ENCODE data around the gene LUC7L3. TPM values are rescaled to one million over a fixed set of nuclear protein-coding genes. Genes with fewer than 3 reads are reported as not detected.

LUC7L3 gene
- polyA plus RNA-seq, 3 donors, result 14.6 to 49.8 (median 17.1) TPM

DNA sequence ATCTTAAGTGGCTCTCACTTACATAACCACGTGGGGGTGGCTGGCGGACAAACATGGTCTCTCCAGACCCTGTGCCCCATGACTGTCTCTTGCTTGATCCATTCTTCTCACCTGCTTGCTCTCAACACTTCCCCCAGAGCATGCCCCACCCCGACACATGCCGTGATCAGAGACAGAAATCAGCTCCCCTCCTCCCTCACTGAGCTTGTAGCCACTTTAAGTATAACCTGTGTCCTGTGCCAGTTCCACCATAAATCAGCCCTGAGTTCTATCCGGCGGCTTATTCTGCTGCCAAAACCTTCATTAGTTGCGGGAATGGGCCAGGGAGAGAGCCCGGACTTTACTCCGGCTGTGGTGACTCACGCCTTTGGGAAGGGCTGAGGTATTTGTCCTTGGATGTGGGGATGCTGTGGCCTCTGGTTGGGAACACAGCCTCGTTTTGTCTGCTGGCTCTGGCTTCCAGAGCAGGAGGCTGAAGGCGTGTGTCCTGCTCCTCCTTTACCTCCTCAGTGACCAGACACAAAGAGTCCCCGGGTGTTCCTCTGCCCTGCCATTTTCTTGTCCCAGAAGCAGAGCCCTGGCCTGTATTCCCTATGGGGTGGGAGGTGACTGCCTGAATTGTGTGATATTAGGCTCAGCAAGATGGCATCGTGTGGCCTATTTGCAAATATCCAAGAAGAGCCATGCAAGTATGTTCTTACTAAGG lies 32.8 kb upstream of the LUC7L3 start:
- Histone ChIP-seq H4K20me1 (ENCODE audit: insufficient read depth, low read length) (no peaks in the 10 kb centered on the region), H3K27me3 (ENCODE audit: control insufficient read depth in 2 of 2, insufficient read depth in 2 of 2, low read length in 2 of 2) (no peaks in the 10 kb centered on the region), H3K4me3 (replicated peaks in 1 of 3; ENCODE audit: low read depth in 2 of 3, low read length in 3 of 3) (no peak overlapping the region), H3K9ac (ENCODE audit: insufficient read depth, low read length, poor library complexity, severe bottlenecking) (no peak overlapping the region), H3K9me3 (replicated peaks in 1 of 2; ENCODE audit: control insufficient read depth in 1 of 2, insufficient read depth in 1 of 2, low read length in 2 of 2) (no peaks in the 10 kb centered on the region), H3K79me2 (ENCODE audit: insufficient read depth, low read length) (no peaks in the 10 kb centered on the region), H3K36me3 (replicated peaks in 1 of 2; ENCODE audit: control insufficient read depth in 1 of 2, insufficient read depth in 2 of 2, low read length in 2 of 2) (peaks cover 0 to 4% of the 10 kb centered on the region in 2 donors), H3K4me2 (replicated peaks; ENCODE audit: extremely low read depth, low read length, poor library complexity, severe bottlenecking) (no peak overlapping the region), H3K27ac (ENCODE audit: low read depth in 1 of 2, low read length in 2 of 2) (no peak overlapping the region), H3K4me1 (ENCODE audit: control insufficient read depth in 1 of 2, insufficient read depth in 2 of 2, low read length in 2 of 2) (no peaks in the 10 kb centered on the region), H2AFZ (ENCODE audit: insufficient read depth, low read depth, low read length, poor library complexity, severe bottlenecking) (no peak overlapping the region)
- Mint-ChIP-seq H3K36me3 (no peaks in the 10 kb centered on the region), H3K27ac (no peak overlapping the region), H3K4me3 (no peak overlapping the region), H3K9me3 (no peaks in the 10 kb centered on the region), H3K27me3 (ENCODE audit: low read depth in 3 of 3) (peaks cover 5 to 12% (median 6%) of the 10 kb centered on the region in 3 donors), H3K4me1 (peaks cover under 1% of the 10 kb centered on the region)
- intact Hi-C loops (cut with micrococcal nuclease), result no loop called here
- WGBS (ENCODE audit: insufficient coverage), result 97% methylated on average over 6 of the region's 14 CpGs
- TF ChIP-seq, protein P1, sequence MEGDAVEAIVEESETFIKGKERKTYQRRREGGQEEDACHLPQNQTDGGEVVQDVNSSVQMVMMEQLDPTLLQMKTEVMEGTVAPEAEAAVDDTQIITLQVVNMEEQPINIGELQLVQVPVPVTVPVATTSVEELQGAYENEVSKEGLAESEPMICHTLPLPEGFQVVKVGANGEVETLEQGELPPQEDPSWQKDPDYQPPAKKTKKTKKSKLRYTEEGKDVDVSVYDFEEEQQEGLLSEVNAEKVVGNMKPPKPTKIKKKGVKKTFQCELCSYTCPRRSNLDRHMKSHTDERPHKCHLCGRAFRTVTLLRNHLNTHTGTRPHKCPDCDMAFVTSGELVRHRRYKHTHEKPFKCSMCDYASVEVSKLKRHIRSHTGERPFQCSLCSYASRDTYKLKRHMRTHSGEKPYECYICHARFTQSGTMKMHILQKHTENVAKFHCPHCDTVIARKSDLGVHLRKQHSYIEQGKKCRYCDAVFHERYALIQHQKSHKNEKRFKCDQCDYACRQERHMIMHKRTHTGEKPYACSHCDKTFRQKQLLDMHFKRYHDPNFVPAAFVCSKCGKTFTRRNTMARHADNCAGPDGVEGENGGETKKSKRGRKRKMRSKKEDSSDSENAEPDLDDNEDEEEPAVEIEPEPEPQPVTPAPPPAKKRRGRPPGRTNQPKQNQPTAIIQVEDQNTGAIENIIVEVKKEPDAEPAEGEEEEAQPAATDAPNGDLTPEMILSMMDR (IDR thresholded peaks at IDR 0.05), result no peak
- DNase-seq, result no peak

DNA sequence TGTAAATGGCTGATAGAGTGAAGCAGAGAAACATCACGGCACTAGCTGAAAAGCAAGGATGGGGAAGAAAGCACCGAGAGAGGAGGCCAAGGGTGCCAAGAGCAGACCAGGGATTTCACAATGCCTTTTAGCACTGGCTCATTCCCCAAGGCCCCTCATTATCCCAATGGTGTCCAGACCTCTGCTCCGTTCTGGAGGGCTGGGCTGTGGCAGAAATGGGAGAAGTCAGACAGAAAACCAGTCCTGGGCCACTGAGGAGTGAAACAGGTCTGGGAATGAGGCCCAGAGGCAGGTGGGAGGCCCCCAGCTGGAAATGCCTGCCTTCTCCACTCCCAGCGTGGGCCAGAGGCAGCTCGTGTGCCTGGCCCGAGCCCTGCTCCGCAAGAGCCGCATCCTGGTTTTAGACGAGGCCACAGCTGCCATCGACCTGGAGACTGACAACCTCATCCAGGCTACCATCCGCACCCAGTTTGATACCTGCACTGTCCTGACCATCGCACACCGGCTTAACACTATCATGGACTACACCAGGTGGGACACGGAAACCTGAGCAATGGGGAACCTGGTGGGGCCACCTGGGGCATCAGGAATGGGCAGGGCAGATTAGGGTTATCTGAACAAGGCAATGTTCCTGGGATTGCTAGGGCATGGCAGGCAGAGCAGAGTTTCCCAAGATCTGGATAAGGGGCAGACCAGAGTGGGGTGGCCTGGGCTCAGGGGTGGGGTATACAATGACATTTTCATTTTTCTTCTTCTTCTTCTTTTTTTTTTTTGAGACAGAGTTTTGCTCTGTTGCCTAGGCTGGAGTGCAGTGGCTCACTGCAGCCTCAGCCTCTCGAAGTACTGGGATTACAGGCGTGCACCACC lies 32.0 kb upstream of the LUC7L3 start:
- no peak overlapping the region for H2AFZ ChIP-seq (ENCODE audit: insufficient read depth, low read depth, low read length, poor library complexity, severe bottlenecking)
- H4K20me1 ChIP-seq (ENCODE audit: insufficient read depth, low read length), result no peaks in the 10 kb centered on the region
- TF ChIP-seq, protein P1 (IDR thresholded peaks at IDR 0.05), result no peak
- H3K27me3 ChIP-seq (ENCODE audit: control insufficient read depth in 2 of 2, insufficient read depth in 2 of 2, low read length in 2 of 2), result no peaks in the 10 kb centered on the region
- Mint-ChIP-seq H3K27me3 (ENCODE audit: low read depth in 3 of 3) (peaks cover 2 to 11% (median 5%) of the 10 kb centered on the region in 3 donors), H3K27ac (no peak overlapping the region), H3K4me1 (no peaks in the 10 kb centered on the region), H3K9me3 (no peaks in the 10 kb centered on the region), H3K4me3 (no peak overlapping the region), H3K36me3 (peaks cover 3 to 6% of the 10 kb centered on the region in 2 donors)
- no peaks in the 10 kb centered on the region for H3K79me2 ChIP-seq (ENCODE audit: insufficient read depth, low read length)
- no peak overlapping the region for H3K4me3 ChIP-seq (replicated peaks in 1 of 3; ENCODE audit: low read depth in 2 of 3, low read length in 3 of 3)
- H3K36me3 ChIP-seq (replicated peaks in 1 of 2; ENCODE audit: control insufficient read depth in 1 of 2, insufficient read depth in 2 of 2, low read length in 2 of 2), result peaks cover 3 to 12% of the 10 kb centered on the region in 2 donors
- H3K9ac ChIP-seq (ENCODE audit: insufficient read depth, low read length, poor library complexity, severe bottlenecking), result no peak overlapping the region
- H3K27ac ChIP-seq (ENCODE audit: low read depth in 1 of 2, low read length in 2 of 2), result no peak overlapping the region
- intact Hi-C loops (cut with micrococcal nuclease), result no loop called here
- no peak for DNase-seq
- no peaks in the 10 kb centered on the region for H3K9me3 ChIP-seq (replicated peaks in 1 of 2; ENCODE audit: control insufficient read depth in 1 of 2, insufficient read depth in 1 of 2, low read length in 2 of 2)
- no peak overlapping the region for H3K4me2 ChIP-seq (replicated peaks; ENCODE audit: extremely low read depth, low read length, poor library complexity, severe bottlenecking)
- 91% methylated on average over 13 of the region's 16 CpGs for WGBS (ENCODE audit: insufficient coverage)
- no peaks in the 10 kb centered on the region for H3K4me1 ChIP-seq (ENCODE audit: control insufficient read depth in 1 of 2, insufficient read depth in 2 of 2, low read length in 2 of 2)

Data from CD14-positive monocyte (primary cell).